OCI-LY3 (cell line): Measurements from ENCODE around the gene PPP4R3A.

ENCODE experiments used
- EZH2phosphoT487 ChIP-seq: fragments of 200-600 bp; shearing (Covaris generic); IDR thresholded peaks from 2 replicates; pipeline ENCODE4 v1.6.1; 2018; ENCODE audit warnings: antibody characterized with exemption, mixed run types, low read depth
- TF ChIP-seq, protein P1 (sequence below): fragments of 200-600, 300-600 bp; sonication (generic); IDR thresholded peaks from 2 replicates; pipeline ENCODE4 v1.5.1; 2014; ENCODE audit warnings: antibody characterized with exemption, low read length, low read depth

DNA sequence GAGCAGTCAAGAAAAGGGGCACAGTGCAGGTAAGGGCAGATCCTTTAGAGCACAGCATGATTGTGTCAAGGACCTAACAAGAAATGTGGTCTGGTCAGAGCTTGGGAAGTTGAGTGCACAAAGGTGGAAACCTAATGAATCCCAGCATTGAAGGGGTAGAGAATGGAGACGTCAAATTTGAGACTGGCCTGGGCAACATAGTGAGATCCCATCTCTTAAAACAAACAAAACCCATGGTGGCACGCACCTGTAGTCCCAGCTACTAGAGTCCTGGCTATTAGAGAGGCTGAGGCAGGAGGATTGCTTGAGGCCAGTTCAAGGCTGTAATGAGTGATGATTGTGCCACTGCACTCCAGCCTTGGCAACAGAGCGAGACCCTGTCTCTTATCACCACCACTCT is 55.5 kb downstream of the PPP4R3A start:
- TF ChIP-seq EZH2phosphoT487 = no peak
- TF ChIP-seq, protein P1, sequence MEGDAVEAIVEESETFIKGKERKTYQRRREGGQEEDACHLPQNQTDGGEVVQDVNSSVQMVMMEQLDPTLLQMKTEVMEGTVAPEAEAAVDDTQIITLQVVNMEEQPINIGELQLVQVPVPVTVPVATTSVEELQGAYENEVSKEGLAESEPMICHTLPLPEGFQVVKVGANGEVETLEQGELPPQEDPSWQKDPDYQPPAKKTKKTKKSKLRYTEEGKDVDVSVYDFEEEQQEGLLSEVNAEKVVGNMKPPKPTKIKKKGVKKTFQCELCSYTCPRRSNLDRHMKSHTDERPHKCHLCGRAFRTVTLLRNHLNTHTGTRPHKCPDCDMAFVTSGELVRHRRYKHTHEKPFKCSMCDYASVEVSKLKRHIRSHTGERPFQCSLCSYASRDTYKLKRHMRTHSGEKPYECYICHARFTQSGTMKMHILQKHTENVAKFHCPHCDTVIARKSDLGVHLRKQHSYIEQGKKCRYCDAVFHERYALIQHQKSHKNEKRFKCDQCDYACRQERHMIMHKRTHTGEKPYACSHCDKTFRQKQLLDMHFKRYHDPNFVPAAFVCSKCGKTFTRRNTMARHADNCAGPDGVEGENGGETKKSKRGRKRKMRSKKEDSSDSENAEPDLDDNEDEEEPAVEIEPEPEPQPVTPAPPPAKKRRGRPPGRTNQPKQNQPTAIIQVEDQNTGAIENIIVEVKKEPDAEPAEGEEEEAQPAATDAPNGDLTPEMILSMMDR = no peak
